D721Med (cell line): ENCODE measurements around the gene RNF17.
"Not testable (repeated sequence)": the region's sequence is repeated elsewhere in the genome, so short reads cannot be mapped to it uniquely, and the experiment has no call there.

ENCODE experiments used
- DNase-seq: peaks from one replicate; pipeline ENCODE4 v3.0.0; 2011; ENCODE audit warnings: low spot score; ENCODE audit not compliant: insufficient read length
- FAIRE-seq: peaks from 2 replicates; lab custom pipeline; 2011; peaks lifted over from hg19 to GRCh38; lab: Jason Lieb, UNC
- CTCF ChIP-seq: IDR thresholded peaks from 2 replicates; pipeline ENCODE4 v1.5.1; 2012; ENCODE audit warnings: mild to moderate bottlenecking, control low read depth; ENCODE audit not compliant: insufficient read depth; ENCODE audit errors: missing control alignments

The RNF17 gene

GRCh38 chr13:24784319-24784718, 20.4 kb downstream of the RNF17 start:
- no peak for TF ChIP-seq CTCF
- no peak for FAIRE-seq
- no peak for DNase-seq

GRCh38 chr13:24788538-24788937, 24.6 kb downstream of the RNF17 start:
- DNase-seq (no peak), FAIRE-seq (no peak)
- TF ChIP-seq CTCF: no peak

GRCh38 chr13:24802074-24802473, 38.1 kb downstream of the RNF17 start:
- TF ChIP-seq CTCF: no peak
- FAIRE-seq (no peak), DNase-seq (no peak)

- no peak for TF ChIP-seq CTCF
- no peak for FAIRE-seq
- DNase-seq: no peak
Observed at GRCh38 chr13:24821207-24821606, 57.2 kb downstream of the RNF17 start.

GRCh38 chr13:24822640-24823039, 58.7 kb downstream of the RNF17 start:
- no peak for DNase-seq
- no peak for TF ChIP-seq CTCF
- FAIRE-seq: no peak

GRCh38 chr13:24823122-24823710, 59.2 kb downstream of the RNF17 start:
- not testable (repeated sequence) for DNase-seq, FAIRE-seq

GRCh38 chr13:24827799-24828198, 63.8 kb downstream of the RNF17 start:
- TF ChIP-seq CTCF: no peak
- DNase-seq: no peak
- no peak for FAIRE-seq
